ENCODE results near the gene NARF.
"Not testable (repeated sequence)": the region's sequence is repeated elsewhere in the genome, so short reads cannot be mapped to it uniquely, and the experiment has no call there.

NARF gene

DNA sequence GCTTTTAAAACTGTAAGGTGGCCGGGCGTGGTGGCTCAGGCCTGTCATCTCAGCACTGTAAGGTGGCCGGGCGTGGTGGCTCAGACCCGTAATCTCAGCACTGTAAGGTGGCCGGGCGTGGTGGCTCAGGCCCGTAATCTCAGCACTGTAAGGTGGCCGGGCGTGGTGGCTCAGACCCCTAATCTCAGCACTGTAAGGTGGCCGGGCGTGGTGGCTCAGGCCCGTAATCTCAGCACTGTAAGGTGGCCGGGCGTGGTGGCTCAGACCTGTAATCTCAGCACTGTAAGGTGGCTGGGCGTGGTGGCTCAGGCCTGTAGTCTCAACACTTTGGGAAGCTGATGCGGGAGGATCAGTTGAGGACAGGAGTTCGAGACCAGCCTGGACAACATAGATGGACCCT is 80.5 kb downstream of the NARF start:
- not testable (repeated sequence) for H3K36me3 ChIP-seq (ENCODE audit: control insufficient read depth in 2 of 2, insufficient read depth in 2 of 2, low read length in 2 of 2); H3K27me3 ChIP-seq (ENCODE audit: control insufficient read depth in 1 of 2, insufficient read depth in 2 of 2, low read length in 2 of 2); H3K27ac ChIP-seq (ENCODE audit: low read length); H3K4me3 ChIP-seq (ENCODE audit: low read length in 2 of 2); H3K9ac ChIP-seq (ENCODE audit: low read length in 2 of 2); H3K9me3 ChIP-seq (ENCODE audit: control insufficient read depth in 2 of 2, low read length in 2 of 2)
- H3K4me1 ChIP-seq (ENCODE audit: control insufficient read depth, insufficient read depth, low read length), result peaks cover 24% of the 10 kb centered on the region

All from stomach smooth muscle (tissue), 2 donors.